Measurements from ENCODE around the gene MT3.
"Not testable (repeated sequence)": the region's sequence is repeated elsewhere in the genome, so short reads cannot be mapped to it uniquely, and the experiment has no call there.

Gene MT3

DNA sequence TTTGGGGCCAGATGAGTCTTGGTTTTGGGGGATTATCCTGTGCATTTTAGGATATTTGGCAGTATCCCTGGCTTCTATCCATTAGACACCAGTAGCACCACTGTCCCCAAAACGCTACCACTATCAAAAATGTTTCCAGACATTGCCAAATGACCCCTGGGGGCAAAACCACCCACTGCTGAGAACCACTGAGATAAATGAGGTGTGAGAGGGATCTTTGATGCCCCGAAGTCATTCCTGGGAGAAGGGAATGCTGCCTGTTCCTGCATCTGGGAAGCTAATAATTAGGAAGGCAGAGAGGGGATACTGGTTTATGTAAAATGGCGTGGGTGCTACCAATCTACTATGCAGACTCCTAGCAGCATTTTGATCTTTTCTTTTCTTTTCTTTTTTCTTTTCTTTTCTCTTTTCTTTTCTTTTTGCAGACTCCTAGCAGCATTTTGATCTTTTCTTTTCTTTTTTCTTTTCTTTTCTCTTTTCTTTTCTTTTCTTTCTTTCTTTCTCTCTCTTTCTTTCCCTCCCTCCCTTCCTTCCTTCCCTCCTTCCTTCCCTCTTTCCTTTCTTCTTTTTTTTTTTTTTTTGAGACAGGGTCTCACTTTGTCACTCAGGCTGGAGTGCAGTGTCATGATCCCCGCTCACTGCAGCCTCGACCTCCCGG is 8.8 kb upstream of the MT3 start:
- no peak for DNase-seq

GRCh38 chr16:56582911-56583310 is 6.4 kb upstream of the MT3 start:
- not testable (repeated sequence) for DNase-seq

- DNase-seq: no peak
Measured at GRCh38 chr16:56583351-56584168, 5.8 kb upstream of the MT3 start.

DNA sequence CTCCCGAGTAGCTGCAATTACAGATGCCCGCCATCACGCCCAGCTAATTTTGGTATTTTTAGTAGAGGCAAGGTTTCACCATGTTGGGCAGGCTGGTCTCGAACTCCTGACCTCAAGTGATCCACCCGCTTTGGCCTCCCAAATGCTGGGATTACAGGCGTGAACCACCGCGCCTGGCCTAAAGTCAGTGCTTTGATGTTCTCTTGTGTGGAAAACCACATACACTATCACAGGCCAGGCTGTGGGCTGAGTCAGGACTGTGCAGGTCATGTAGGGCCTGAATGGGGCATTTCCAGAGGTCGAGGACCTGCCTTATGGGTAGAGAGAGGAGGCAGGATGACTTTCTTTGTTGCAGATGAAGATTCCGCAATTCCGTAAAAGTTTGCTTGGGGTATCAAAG is 5.1 kb upstream of the MT3 start:
- no peak for DNase-seq

DNA sequence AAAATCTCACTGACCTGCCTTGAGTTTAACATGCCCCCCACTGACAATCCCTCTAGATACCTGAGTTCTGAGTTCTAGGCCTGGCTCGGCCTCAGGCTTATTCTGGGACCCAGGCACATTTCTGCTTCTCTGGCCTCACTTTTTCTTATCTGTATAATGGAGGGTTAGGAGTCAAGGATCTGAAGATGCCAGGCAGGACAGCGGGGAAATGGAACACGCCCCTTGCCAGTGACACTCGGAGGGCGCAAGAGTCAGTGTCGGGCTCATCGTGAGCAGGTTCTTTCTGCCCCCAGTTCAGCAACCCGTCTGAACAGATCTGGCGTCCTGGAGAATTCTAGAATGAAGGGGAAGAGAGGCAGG is 567 bp upstream of the MT3 start:
- DNase-seq: no peak

DNA sequence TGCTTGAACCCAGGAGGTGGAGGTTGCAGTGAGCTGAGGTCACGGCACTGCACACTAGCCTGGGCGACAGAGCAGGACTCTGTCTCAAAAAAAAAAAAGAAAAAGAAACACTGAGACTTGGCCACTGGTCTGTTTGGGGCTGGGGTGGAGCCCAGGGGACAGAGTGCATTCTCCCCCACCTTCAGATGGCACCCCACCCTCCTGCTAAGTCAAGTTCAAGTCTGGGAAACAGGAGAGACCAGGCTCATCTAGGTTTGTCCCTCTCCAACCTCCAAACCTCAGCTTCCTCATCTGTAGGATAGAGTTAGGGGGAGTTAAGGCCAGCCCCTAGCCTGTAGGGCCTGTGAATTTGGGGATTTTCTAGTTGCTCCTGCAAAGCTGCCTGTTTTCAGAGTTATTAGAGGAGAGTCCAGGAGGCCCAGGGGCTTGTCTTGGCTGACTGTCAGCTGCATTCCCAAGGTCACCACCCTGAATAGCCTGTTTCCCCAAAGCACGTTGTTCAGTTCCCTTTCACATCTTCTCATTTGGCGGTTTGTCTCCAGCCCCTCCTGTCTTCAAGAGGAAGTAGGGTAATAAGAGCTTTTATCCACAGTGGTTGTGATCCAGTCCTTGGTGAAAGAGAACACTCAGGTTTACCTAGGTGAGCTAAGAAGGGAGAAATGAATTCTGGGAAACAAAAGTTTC is 2.2 kb downstream of the MT3 start:
- DNase-seq: no peak

DNA sequence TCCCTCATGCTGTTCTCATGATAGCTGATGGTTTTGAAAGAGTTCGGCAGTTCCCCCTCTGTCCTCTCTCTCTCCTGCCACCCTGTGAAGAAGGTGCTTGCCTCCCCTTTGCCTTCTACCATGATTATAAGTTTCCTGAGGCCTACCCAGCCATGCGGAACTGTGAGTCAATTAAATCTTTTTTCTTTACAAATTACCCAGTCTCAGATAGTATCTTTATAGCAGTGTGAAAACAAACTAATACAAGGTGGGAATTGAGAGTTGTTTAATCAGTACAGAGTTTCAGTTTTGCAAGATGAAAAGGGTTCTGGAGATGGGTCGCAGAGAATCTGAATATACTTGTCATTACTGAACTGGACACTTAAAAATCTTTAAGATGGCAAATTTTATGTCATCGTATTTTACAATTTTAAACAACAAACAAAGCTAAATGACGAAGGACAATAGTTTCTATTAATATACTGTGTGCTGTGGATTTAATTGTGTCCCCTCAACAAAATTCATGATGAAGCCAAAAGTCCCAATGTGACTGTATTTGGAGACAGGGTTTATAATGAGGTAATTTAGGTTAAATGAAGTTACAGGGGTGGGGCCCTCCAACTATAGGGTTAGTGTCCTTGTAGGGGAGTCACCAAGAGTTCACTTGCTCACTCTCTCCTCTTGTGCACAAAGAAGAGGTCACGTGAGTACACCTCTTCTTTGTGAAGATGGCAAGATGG is 4.4 kb downstream of the MT3 start:
- no peak for DNase-seq

DNA sequence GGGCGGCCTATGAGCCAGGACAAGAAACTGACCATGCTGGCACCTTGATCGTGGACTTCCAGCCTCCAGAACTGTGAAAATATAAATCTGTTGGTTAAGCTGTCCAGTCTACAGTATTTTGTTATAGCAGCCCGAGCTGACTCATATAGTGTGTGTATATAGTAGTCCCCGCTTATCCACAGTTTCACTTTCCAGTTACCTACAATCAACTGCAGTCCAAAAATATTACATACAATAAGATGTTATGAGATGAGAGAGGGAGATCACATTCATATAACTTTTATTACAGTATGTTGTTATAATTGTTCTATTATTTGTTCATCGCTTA is 4.9 kb downstream of the MT3 start:
- DNase-seq: no peak

DNA sequence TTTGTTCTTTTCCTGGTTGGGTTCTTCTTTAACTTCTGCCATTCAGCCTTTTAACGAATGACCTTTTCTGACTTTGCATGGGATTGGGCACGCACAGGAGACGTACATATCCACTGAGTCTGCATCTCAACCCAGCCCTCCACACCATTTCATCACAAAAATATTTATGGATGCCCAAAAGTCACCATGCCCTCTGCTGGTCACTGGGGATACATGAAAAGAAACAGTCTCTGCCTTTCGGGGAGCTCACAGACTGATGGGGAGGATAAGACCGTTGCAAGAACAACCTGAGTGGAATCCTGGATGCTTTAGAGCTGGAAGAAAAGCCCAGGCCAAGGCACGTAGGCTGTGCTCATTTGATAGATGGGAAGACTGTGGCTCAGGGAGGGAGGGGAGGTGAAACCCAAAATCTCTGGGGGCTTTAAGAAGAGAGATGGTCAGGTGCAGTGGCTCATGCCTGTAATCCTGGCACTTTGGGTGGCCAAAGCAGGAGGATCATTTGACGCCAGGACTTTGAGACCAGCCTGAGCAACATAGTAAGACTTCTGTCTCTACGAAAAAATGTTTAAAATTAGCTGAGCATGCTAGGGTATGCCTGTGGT is 11.2 kb downstream of the MT3 start:
- no peak for DNase-seq

GRCh38 chr16:56601325-56601724 is 12.0 kb downstream of the MT3 start:
- DNase-seq: no peak

DNA sequence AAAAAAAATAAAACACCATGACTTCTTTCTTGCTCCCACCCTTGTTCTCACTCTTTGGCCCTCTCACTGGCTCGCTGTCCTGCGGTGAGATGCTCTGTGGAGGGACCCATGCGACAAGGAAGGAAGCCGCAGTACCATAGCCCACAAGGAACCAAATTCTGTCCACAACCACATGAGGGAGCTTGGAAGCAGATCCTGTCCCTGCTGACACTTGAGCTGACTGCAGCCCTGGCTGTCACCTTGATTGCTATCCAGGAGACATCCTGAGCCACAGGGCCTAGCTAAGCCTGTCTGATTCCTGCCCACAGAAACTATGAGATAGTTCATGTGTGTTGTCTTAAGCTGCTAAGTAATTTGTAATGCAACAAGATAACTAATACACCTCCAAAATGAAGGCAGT is 14.3 kb downstream of the MT3 start:
- DNase-seq: peak; percentile 10

DNA sequence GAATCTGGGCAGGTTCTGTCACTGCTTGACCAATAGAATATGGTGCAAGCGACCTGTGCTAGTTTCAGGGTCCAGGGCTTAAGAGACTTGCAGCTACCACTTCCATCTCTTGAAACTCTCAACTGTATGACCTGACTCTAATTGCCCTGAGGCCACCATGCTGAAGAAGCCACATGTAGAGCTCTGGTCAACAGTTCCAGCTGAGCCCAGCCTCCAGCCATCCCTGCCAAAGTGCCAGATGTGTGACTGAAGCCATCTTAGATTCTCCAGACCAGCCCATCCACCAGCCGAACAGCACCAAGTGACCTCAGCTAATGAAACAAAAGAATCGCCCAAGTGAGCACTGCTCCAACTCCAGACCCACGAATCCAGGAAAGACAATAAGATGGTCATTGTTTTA is 15.6 kb downstream of the MT3 start:
- DNase-seq: no peak

DNA sequence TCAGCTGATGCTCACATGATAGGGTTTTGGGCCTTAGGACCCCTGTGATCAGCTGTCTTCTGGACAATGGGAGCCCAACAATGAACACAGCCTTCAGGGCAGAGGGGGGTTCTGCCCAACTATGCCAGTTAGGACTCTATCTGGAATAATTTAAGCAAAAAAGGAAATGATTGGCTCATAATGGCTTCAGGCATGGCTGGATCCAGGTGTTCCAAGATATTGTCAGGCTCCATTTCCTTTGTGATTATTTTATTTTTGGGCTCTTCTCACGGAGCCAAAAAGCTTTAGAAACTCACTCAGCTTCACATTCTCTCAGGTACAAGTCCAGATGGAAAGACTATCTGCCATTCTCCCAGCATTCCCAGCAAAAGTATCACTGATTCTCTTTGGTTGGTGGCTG is 16.1 kb downstream of the MT3 start:
- no peak for DNase-seq

DNA sequence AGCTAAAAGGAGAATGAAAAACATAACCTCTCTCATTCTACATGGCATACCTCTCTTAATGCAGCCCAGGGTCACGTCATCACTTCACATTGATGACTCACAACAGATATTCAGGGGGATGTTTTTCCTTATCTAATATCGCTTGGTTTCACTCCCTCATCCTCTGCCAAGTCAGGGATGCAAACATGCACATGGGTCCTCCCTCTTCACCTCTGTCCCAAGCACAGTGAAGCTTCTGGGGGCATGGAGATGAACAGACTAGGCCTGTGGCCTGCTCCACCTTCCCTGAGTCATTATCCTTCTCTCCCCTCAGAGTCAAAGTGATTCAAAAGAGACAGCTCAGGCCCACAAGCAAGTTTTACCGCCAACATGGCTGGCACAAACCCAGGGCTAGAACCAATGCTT is 16.7 kb downstream of the MT3 start:
- DNase-seq: no peak

- DNase-seq: peak; percentile 31
Measured at GRCh38 chr16:56606476-56607108, 17.3 kb downstream of the MT3 start.

- DNase-seq: peak; percentile 35
Measured at GRCh38 chr16:56607109-56607618, 17.8 kb downstream of the MT3 start.

GRCh38 chr16:56607675-56608042 is 18.3 kb downstream of the MT3 start:
- DNase-seq: no peak

- peak; percentile 87 for DNase-seq
Measured at GRCh38 chr16:56608043-56608875, 18.9 kb downstream of the MT3 start, which contains the start of gene MT2A. TSS of gene MT2A (plus strand) at chr16:56608584. CDS start at chr16:56608656, 72 bp downstream.

GRCh38 chr16:56608876-56609462 is 19.6 kb downstream of the MT3 start:
- no peak for DNase-seq

DNA sequence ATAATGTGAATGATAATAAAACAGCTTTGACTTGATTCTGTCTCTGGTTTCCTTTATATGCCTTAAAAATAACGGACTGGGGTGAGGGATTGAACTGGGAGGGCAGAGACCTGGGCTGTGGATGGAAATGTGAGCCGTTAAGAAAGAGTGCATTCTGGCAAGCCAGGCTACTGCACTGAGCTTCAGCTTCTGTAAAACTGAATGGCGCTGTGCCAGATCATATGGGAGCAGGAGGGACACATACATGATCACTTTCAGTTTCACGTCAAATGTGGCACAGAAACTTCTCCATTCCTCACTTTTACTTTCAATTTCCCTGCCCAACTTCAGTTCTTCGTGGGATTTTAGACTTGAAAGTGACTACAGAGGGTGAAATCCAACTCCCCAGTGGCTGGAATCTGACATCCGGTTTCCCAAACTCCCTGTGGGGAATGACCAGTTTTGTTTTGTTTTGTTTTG is 20.2 kb downstream of the MT3 start:
- peak; percentile 37 for DNase-seq

All from NCI-H2029 (cell line).